ENCODE data around the gene IL19. TPM values are rescaled to one million over a fixed set of nuclear protein-coding genes. Genes with fewer than 3 reads are reported as not detected.

Gene IL19
- total RNA-seq, 1 experiment from 2014 or later = not detected

GRCh38 chr1:206854401-206855129 lies 84.0 kb downstream of the IL19 start:
- Histone ChIP-seq H4K91ac (ENCODE audit: insufficient read length, low read depth, low read length) (no peak overlapping the region), H4K8ac (replicated peaks; ENCODE audit: insufficient read length, low read depth, low read length) (no peak overlapping the region), H3K27ac (ENCODE audit: insufficient read length, low read depth, low read length) (no peak overlapping the region), H3K9ac (ENCODE audit: extremely low read depth, insufficient read length, low read length) (no peak overlapping the region), H3K23ac (ENCODE audit: insufficient read length, low read depth, low read length) (no peak overlapping the region), H2AK5ac (ENCODE audit: insufficient read length, low read length) (no peak overlapping the region), H4K5ac (ENCODE audit: insufficient read length, low read depth, low read length) (no peak overlapping the region), H3K4me2 (ENCODE audit: insufficient read depth, insufficient read length, low read length) (no peak overlapping the region), H3K18ac (ENCODE audit: insufficient read length, low read depth, low read length) (no peak overlapping the region), H3K79me1 (ENCODE audit: insufficient read depth, low read depth, low read length, poor library complexity, severe bottlenecking) (no peaks in the 10 kb centered on the region), H2BK20ac (ENCODE audit: low read depth, low read length, poor library complexity, severe bottlenecking) (no peak overlapping the region), H3K9me3 (ENCODE audit: control insufficient read depth, low read depth, low read length) (no peaks in the 10 kb centered on the region), H3K79me2 (ENCODE audit: insufficient read depth, low read length) (no peaks in the 10 kb centered on the region), H3K4me1 (ENCODE audit: insufficient read depth, low read length) (no peaks in the 10 kb centered on the region), H3K14ac (ENCODE audit: insufficient read depth, low read length) (no peak overlapping the region; the same call in 1 of the 2 replicates), H3K56ac (ENCODE audit: insufficient read length, low read depth, low read length) (no peak overlapping the region), H2BK15ac (ENCODE audit: low read depth, low read length) (no peak overlapping the region), H4K20me1 (ENCODE audit: control insufficient read depth, insufficient read depth, insufficient read length) (no peaks in the 10 kb centered on the region), H2BK120ac (ENCODE audit: low read depth, low read length, poor library complexity, severe bottlenecking) (no peak overlapping the region), H2BK5ac (ENCODE audit: insufficient read length, low read length) (no peak overlapping the region), H2AFZ (ENCODE audit: low read length) (no peak overlapping the region), H3T11ph (ENCODE audit: low read length) (no peak overlapping the region), H3K23me2 (ENCODE audit: insufficient read length, low read depth, low read length, poor library complexity, severe bottlenecking) (no peaks in the 10 kb centered on the region), H3K4ac (ENCODE audit: low read depth, low read length) (no peak overlapping the region), H3K27me3 (ENCODE audit: insufficient read depth, low read length) (no peaks in the 10 kb centered on the region), H2BK12ac (ENCODE audit: insufficient read length, low read depth, low read length) (no peak overlapping the region)
- no CpG with 5 or more reads among the region's 3 CpGs for WGBS (ENCODE audit: extremely low coverage, insufficient read length, low lambda C conversion rate)
- TF ChIP-seq, protein P1, sequence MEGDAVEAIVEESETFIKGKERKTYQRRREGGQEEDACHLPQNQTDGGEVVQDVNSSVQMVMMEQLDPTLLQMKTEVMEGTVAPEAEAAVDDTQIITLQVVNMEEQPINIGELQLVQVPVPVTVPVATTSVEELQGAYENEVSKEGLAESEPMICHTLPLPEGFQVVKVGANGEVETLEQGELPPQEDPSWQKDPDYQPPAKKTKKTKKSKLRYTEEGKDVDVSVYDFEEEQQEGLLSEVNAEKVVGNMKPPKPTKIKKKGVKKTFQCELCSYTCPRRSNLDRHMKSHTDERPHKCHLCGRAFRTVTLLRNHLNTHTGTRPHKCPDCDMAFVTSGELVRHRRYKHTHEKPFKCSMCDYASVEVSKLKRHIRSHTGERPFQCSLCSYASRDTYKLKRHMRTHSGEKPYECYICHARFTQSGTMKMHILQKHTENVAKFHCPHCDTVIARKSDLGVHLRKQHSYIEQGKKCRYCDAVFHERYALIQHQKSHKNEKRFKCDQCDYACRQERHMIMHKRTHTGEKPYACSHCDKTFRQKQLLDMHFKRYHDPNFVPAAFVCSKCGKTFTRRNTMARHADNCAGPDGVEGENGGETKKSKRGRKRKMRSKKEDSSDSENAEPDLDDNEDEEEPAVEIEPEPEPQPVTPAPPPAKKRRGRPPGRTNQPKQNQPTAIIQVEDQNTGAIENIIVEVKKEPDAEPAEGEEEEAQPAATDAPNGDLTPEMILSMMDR (conservative IDR thresholded peaks at IDR 0.05) = no peak
- Mint-ChIP-seq H3K36me3 (ENCODE audit: insufficient read depth in 1 of 3, low read depth in 3 of 3) (peaks cover 0 to 11% (median 0%) of the 10 kb centered on the region in 3 experiments; a peak in 2 of 7 replicates), H3K9me3 (peaks cover 18 to 24% of the 10 kb centered on the region in 2 experiments), H3K27me3 (ENCODE audit: low read depth) (peaks cover 28% of the 10 kb centered on the region), H3K4me1 (peaks cover 0 to 2% of the 10 kb centered on the region in 2 experiments; a peak in 1 of 4 replicates), H3K4me3 (no peak overlapping the region), H3K27ac (no peak overlapping the region)
- DNase-seq = no peak

Measured in H9 (cell line).